GM19193 (cell line): ENCODE data around the gene ZBTB11.

Experiments used
- POLR2A ChIP-seq: IDR thresholded peaks from 4 replicates; pipeline ENCODE4 v1.6.1; 2011; ENCODE audit not compliant: insufficient read depth, insufficient read length; ENCODE audit errors: extremely low read depth

Gene ZBTB11

DNA sequence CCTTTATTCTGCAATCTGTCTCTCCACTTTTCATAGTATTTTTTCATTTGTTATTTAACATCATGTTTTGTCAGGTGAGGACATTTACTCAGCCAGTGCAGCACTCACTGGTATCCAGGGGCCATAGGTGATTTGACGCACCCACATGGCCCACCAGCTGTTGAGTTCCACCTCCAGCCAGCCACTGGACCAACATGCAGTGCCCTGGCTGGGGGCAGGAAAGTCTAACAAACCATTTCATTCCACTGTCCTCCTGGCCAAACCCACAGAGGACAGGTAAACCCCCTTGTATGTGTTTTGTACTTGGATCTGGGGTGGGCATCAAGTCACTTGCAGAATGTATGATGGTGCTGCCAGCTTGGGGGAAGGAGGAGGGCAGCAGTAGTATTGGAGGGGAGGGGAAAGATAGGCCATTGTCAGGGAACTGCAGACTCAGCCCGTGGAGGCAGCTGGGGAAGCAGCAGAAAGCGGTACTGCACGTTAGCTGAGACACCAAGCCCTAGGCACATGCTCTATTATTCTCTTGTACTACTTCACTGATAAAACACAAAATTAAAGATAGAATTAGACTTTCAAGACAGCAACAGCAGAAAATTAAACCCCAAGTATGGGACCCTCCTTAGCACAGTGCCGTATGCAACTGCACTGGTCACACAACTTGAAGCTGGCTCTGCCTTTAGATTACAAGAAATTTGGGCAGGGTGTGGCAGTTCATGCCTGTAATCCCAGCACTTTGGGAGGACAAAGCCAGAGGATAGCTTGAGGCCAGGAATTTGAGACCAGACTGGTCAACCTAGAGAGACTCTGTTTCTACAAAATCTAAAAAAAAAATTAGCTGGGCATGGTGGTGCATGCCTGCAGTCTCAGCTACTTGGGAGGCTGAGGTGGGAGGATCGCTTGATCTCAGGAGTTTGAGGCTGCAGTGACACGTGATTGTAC is 25.0 kb upstream of the ZBTB11 start:
- no peak for TF ChIP-seq POLR2A

DNA sequence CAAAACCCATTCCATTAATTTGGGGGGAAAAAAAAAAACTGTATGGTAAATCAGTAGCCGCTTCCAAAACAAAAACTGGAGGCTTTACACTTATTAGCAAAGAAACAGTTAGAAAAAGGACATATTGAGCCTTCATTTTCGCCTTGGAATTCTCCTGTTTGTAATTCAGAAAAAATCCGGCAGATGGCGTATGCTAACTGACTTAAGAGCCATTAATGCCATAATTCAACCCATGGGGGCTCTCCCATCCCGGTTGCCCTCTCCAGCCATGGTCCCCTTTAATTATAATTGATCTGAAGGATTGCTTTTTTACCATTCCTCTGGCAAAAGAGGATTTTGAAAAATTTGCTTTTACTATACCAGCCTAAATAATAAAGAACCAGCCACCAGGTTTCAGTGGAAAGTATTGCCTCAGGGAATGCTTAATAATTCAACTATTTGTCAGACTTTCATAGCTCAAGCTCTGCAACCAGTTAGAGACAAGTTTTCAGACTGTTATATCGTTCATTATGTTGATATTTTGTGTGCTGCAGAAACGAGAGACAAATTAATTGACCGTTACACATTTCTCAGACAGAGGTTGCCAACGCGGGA is 18.9 kb upstream of the ZBTB11 start:
- no peak for TF ChIP-seq POLR2A

DNA sequence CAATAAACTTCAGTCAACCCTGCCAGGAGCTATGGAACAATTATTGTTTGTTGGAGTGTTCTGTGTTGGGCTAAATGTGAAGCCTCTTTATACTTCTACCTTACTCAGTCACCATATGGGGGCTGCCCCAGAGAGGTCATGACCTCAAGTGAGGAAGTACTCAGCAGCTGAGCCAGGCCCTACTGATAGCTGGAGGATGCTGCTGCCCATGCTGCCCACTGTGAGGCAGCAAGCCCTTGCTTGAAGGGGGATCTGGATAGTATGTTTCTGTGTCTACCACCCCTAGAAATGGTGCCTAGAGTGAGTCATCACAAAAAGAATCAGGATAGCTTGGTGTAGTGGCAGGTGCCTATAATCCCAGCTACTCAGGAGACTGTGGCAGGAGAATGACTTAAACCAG is 14.0 kb upstream of the ZBTB11 start:
- no peak for TF ChIP-seq POLR2A

DNA sequence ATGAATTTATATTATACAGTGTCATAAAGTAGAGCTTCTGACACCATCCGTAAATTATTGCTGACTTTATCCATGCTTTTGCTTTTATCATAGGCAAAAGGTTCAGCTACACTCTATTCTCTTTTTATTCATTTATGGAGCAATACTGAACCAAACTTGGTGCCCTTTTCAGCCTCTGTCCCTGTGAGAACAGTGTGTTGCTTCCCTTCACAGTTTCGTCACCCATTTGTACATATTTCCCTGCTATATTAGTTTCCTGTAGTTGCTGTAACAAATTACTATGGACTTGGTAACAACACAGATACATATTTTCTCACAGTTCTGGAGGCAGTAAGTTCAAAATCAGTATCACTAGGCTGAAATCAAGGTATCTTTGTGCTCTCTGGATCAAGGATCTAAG is 12.4 kb upstream of the ZBTB11 start:
- no peak for TF ChIP-seq POLR2A

DNA sequence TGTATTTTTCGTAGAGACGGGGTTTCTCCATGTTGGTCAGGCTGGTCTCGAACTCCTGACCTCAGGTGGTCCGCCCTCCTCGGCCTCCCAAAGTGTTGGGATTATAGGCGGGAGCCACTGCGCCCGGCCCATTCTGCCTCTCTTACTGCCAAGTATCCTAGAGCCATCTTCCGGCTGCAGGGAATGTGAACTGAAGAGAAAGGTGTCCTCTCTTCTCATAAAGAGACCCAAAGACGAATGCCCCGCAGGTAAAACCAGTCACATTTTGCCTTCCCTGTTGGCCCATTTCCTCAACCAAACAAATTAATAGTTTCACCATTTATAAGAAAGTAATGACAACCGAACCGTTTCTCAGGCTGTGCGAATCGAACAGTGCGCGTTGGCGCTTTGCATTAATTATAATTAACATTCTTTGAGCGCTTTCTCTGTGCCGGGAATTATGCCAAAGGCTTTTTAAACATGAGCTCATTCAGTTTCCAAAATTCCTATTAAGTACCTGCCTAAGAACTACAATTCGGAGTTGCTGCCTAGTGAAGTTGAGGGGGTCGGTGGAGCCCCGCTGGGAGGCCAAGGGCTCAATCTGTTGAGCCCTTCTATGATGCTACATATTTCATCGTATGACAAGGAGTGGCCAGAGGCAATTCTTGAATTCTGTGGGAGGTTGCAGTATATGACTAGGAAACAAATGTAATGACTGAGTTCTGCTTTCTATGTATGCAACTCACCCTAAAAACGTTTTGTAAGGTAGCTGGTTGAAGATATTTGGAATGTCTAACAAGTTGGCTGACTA is 10.4 kb upstream of the ZBTB11 start:
- TF ChIP-seq POLR2A: no peak

DNA sequence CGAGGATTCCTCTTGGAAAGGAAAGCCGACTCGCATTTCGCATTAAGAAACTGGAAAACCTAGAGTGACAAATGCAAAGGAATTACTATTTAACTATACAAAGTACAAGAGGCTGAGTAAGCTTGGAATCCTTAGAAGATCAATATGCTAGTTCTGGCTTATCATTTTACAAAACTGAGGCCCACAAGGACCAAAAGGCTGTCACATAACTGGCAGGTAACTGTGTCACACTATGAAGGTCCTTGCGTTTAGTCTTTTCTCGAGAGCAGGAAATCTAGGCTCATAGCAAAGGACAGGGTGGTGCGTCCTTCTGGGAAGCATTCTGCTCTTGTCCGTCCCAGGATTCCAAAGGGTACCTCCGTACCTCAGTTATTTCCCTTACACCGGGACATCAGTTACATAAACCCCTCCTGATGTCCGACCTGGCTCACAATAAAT is 9.0 kb upstream of the ZBTB11 start:
- TF ChIP-seq POLR2A: no peak

DNA sequence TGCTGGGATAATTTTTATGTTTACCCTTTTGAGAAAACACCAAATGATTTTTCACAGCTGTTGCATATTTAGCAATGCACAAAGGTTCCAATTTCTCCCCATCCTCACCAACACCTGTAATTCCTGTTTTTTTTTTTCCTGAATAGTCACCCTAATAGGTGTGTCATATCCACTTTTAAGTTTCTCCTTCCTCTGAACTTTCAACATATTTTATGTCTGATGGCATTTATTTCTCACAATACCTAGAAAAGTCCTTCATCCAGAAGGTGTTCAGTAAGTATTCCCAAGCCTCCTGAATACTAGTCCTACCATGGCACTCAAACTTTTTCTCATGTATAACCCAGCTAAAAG is 8.1 kb upstream of the ZBTB11 start:
- no peak for TF ChIP-seq POLR2A

DNA sequence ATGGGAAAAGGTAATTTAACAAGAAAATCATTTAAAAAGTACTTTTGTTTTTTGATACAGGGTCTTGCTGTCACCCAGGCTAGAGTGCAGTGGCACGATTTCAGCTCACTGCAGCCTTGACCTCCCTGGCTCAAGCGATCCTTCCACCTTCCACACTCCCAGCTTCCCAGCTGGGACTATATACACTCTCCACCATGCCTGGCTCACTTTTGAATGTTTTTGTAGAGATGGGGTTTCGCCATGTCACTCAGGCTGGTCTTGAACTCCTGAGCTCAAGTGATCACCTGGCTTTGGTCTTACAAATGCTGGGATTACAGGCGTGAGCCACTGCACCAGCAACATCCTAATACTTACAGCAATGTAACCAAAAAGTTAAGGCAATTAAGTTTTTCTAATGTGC is 3.5 kb upstream of the ZBTB11 start:
- no peak for TF ChIP-seq POLR2A

DNA sequence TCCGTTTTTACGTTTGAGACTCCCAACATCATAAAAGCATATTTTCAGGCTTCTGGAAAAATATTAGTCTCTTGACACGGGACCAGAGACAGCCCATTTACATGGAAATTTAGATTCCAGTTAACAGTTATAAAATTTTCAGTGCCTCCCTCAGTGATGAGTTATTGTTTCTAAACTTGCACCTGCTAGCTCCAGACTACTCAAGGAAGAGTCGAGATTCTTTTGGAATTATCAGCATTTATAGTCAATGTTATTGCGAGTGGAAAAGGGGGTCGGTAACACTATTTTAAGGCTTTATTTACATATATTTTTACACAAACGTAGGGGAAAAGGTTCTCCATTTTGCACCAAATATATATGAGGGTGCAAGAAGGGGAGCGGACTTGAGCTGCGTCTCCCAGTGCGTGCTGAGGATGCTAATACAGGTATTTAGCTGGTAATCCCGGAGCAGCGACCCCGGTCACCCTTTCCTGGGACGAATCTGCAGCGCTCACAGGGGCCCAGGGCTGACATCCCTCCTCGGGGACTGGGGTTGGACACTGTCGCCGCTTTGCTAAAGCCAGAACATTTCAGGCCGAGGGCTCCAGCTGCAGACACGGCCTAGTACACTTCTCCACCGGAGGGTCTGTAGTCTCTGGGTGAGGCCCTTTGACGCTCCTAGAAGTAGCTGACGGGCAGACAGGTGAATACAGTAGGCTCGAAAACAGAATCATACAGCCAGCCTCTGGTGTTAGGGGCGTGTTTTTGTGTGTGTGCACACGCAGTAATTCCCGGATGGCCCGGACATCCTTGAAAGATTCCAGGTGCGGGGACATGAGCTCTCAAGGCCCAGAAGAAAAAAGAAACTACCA is 729 bp upstream of the ZBTB11 start:
- no peak for TF ChIP-seq POLR2A

DNA sequence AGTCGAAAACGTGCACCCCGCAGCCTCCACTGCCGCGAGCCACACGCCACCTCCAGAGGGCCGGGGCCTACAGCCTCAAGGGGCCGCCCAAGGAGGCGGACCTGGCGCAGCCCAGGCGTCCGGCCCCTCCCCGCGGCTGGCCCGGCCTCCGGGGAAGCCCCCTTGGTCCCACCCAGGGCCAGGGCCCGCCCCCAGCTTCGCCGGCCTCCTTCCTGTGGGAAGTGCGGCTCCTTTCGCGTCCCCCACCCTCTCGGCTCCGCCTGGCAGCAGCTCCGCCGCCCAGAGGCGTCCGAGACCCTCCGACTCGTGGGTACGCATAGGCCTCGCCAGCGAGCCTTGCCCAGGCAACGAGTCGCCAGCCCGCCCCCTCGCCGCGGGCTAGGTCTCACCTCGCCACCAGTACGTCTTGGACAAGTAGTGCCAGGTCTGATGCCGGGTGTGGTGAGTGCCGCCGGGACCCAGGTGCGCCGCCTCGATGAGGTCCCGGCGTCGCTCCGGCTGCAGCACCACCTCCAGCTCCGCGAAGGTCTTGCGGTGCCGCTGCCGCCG is 642 bp downstream of the ZBTB11 start:
- peak; percentile 61 for TF ChIP-seq POLR2A

DNA sequence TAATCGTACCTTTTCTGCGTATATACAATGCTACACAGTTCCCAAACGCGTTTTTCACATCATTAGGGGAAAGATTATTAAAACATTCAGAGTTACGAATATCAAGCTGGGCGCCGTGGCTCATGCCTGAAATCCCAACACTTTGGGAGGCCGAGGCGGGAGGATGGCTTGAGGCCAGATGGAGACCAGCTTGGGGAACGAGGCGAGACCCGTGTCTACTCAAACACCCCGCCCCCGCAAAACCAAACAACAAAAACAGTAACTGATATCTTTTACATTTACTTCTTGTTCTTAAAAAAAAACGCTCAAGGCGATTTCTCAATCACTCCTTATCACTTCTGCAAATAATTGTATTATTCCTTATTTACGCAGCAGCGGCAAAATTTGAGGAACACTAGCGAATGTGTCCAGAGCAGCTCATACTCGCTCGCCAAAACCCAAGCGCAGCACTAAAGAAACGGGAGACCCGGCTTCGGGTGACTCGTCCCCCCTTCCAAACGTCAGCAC is 1.2 kb downstream of the ZBTB11 start:
- no peak for TF ChIP-seq POLR2A

DNA sequence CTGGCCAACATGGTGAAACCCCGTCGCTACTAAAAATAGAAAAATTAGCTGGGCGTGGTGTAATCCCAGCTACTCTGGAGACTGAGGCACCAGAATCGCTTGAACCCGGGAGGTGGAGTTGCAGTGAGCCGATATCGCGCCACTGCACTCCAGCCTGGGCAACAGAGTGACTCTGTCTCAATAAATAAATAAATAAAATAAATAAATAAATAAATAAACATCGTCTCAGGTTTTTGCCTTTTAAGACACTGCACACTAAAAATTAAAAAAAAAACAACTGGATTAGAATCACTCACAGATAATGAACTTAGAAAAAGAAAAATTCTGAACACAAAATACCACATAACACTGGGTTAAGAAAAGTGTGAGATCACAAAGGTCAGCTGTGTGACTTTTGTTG is 2.4 kb downstream of the ZBTB11 start:
- TF ChIP-seq POLR2A: no peak

DNA sequence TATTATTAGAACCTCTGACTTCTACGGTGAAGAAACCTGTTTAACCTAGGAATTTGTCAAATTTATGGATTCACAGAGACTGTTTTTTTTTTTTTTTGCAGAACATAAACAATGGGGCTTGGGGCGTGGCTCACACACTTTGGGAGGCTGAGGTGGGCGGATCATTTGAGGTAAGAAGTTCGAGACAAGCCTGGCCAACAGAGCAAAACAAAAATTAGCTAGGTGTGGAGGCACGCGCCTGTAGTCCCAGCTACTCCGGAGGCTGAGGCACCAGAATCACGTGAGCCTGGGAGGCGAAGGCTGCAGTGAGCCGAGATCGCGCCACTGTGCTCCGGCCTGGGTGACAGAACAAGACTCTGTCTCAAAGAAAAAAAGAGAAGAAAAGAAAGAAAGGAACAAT is 3.0 kb downstream of the ZBTB11 start:
- TF ChIP-seq POLR2A: no peak

DNA sequence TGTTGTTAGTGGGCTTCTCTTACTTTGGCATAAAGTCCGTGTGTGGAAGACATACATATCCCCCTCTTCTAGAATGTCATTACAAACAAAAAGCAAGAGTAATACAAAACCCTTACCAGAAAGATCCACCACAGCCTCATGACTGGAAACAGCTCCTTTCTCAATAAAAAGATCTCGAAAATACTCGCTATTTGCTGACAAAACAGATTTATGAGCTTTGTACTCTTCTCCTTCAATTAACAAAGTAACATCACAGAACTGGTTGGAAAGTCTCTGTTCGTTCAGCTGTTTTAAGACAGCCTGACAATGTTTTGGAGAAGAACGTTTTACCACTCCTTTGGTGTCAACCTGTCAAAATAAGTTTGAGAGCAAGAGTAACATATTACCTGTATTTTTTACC is 5.9 kb downstream of the ZBTB11 start:
- TF ChIP-seq POLR2A: no peak
